Activated T-cell treated with anti-CD3 and anti-CD28 coated beads, Interleukin-2, amount 50 U/mL, for 72 hours (primary cell): Measurements from ENCODE around the gene LIMCH1. TPM values are rescaled to one million over a fixed set of nuclear protein-coding genes. Genes with fewer than 3 reads are reported as not detected.

Experiments
- ATAC-seq, 2 donors: fragments of 150-1000 bp; cut with Tn5 transposase; replicated peaks in 1 of 2; 2 replicates each; pipeline ENCODE4 v1.10.0; 2021; ENCODE audit warnings: moderate library complexity in 2 of 2, mild to moderate bottlenecking in 1 of 2
- DNase-seq, 2 donors: peaks; one replicate each; pipeline ENCODE4 v3.0.0; 2021 to 2022; ENCODE audit warnings: mixed read lengths in 1 of 2
- H3K27ac Mint-ChIP-seq: one replicate; pipeline ENCODE4 v1.8.0; 2022; ENCODE audit warnings: mild to moderate bottlenecking, moderate library complexity, mixed read lengths
- H3K27me3 Mint-ChIP-seq: one replicate; pipeline ENCODE4 v1.8.0; 2022; ENCODE audit warnings: low read depth, mixed read lengths
- H3K36me3 Mint-ChIP-seq, 2 donors: one replicate each; pipeline ENCODE4 v1.8.0; 2022; ENCODE audit warnings: mixed read lengths in 2 of 2, mild to moderate bottlenecking in 1 of 2; ENCODE audit not compliant: insufficient read depth in 2 of 2
- H3K4me1 Mint-ChIP-seq: one replicate; pipeline ENCODE4 v1.8.0; 2022; ENCODE audit warnings: low read depth, mixed read lengths
- H3K4me3 Mint-ChIP-seq, 2 donors: one replicate each; pipeline ENCODE4 v1.8.0; 2022; ENCODE audit warnings: mild to moderate bottlenecking in 2 of 2, mixed read lengths in 2 of 2, moderate library complexity in 2 of 2
- H3K9me3 Mint-ChIP-seq, 2 donors: one replicate each; pipeline ENCODE4 v1.8.0; 2022; ENCODE audit warnings: mixed read lengths in 2 of 2
- total RNA-seq, 2 donors: library from RNA; stranded (reverse); gene quantifications; one replicate each; pipeline ENCODE4 v1.2.3, GENCODE V29; 2022

The LIMCH1 gene
- total RNA-seq, 2 donors from 2014 or later, result not detected

- Mint-ChIP-seq H3K9me3 (no peaks in the 10 kb centered on the region), H3K27me3 (peaks cover 81% of the 10 kb centered on the region), H3K36me3 (peaks cover 2 to 5% of the 10 kb centered on the region in 2 donors), H3K27ac (no peak overlapping the region), H3K4me3 (no peak overlapping the region), H3K4me1 (peaks cover 5% of the 10 kb centered on the region)
- DNase-seq, result no peak
- no peak for ATAC-seq
Observed at GRCh38 chr4:41747230-41748055, 209.5 kb downstream of the LIMCH1 start.

GRCh38 chr4:41748074-41748570, 210.2 kb downstream of the LIMCH1 start:
- no peaks in the 10 kb centered on the region for H3K9me3 Mint-ChIP-seq
- peaks cover 5% of the 10 kb centered on the region for H3K4me1 Mint-ChIP-seq
- ATAC-seq, result no peak
- DNase-seq, result no peak
- peaks cover 2 to 5% of the 10 kb centered on the region in 2 donors for H3K36me3 Mint-ChIP-seq
- no peak overlapping the region for H3K27ac Mint-ChIP-seq
- H3K4me3 Mint-ChIP-seq, result no peak overlapping the region
- H3K27me3 Mint-ChIP-seq, result peaks cover 88% of the 10 kb centered on the region

- Mint-ChIP-seq H3K4me1 (peaks cover 5% of the 10 kb centered on the region), H3K27me3 (peaks cover 94% of the 10 kb centered on the region), H3K27ac (peak within 1 kb of the TSS; percentile 61), H3K9me3 (no peaks in the 10 kb centered on the region), H3K36me3 (peaks cover 2 to 5% of the 10 kb centered on the region in 2 donors), H3K4me3 (no peak within 1 kb of the TSS)
- DNase-seq (no peak), ATAC-seq (no peak)
Observed at GRCh38 chr4:41748571-41749475, 210.9 kb downstream of the LIMCH1 start, which contains the start of gene PHOX2B. Gene PHOX2B, minus strand, starts transcription at chr4:41748725. Its CDS starts 115 bp downstream, at chr4:41748610.

GRCh38 chr4:41749631-41750039, 211.7 kb downstream of the LIMCH1 start:
- Mint-ChIP-seq H3K36me3 (peaks cover 1 to 2% of the 10 kb centered on the region in 2 donors), H3K4me1 (no peaks in the 10 kb centered on the region), H3K27ac (peak overlapping the region; percentile 61), H3K4me3 (no peak overlapping the region), H3K9me3 (no peaks in the 10 kb centered on the region), H3K27me3 (peaks cover 91% of the 10 kb centered on the region)
- ATAC-seq (no peak), DNase-seq (no peak)

Other genes with a start within 250 kb of the LIMCH1 start
- gene PHOX2B, start 210.6 kb downstream of the LIMCH1 start, total RNA-seq, result not detected